DMS114 treated with DMSO at 0.1 percent for 48 hours (cell line): Measurements from ENCODE around the gene P2RY14.
A peak's percentile ranks its signal among the peaks of the same experiment; 100 is the strongest.

Experiments used
- DNase-seq: peaks from one replicate; lab custom pipeline; 2025; ENCODE audit not compliant: unreplicated experiment; lab: John Stamatoyannopoulos, UW

The P2RY14 gene

GRCh38 chr3:151278230-151278629 is at the start of gene P2RY14:
TSS of gene P2RY14 (minus strand) at chr3:151278542. CDS start at chr3:151214316, 64,226 bp downstream.
- no peak for DNase-seq

- peak; percentile 7 for DNase-seq
Observed at GRCh38 chr3:151327571-151328198, 49.3 kb upstream of the P2RY14 start.

- DNase-seq, result no peak
Observed at GRCh38 chr3:151322511-151322910, 44.2 kb upstream of the P2RY14 start.

GRCh38 chr3:151321526-151321925 is 43.2 kb upstream of the P2RY14 start:
- no peak for DNase-seq

GRCh38 chr3:151320131-151320530 is 41.8 kb upstream of the P2RY14 start:
- DNase-seq, result no peak

GRCh38 chr3:151319628-151320027 is 41.3 kb upstream of the P2RY14 start:
- DNase-seq, result no peak

- no peak for DNase-seq
Observed at GRCh38 chr3:151318991-151319390, 40.6 kb upstream of the P2RY14 start.

GRCh38 chr3:151318313-151318712 is 40.0 kb upstream of the P2RY14 start:
- DNase-seq, result no peak

GRCh38 chr3:151316267-151316991 is 38.1 kb upstream of the P2RY14 start, which contains the start of gene GPR87:
TSS of gene GPR87 (minus strand) at chr3:151316820. CDS start at chr3:151300100, 16,720 bp downstream.
- DNase-seq, result no peak

GRCh38 chr3:151315846-151316245 is 37.5 kb upstream of the P2RY14 start:
- no peak for DNase-seq

- no peak for DNase-seq
Observed at GRCh38 chr3:151315136-151315535, 36.8 kb upstream of the P2RY14 start.

GRCh38 chr3:151314593-151314992 is 36.3 kb upstream of the P2RY14 start:
- DNase-seq, result no peak

- no peak for DNase-seq
Observed at GRCh38 chr3:151314137-151314536, 35.8 kb upstream of the P2RY14 start.

- DNase-seq, result no peak
Observed at GRCh38 chr3:151312972-151313371, 34.6 kb upstream of the P2RY14 start.

GRCh38 chr3:151309566-151309965 is 31.2 kb upstream of the P2RY14 start:
- no peak for DNase-seq

- no peak for DNase-seq
Observed at GRCh38 chr3:151307583-151308488, 29.5 kb upstream of the P2RY14 start.

GRCh38 chr3:151307131-151307530 is 28.8 kb upstream of the P2RY14 start:
- DNase-seq, result no peak

GRCh38 chr3:151306168-151306810 is 27.9 kb upstream of the P2RY14 start:
- no peak for DNase-seq

- no peak for DNase-seq
Observed at GRCh38 chr3:151305775-151306151, 27.4 kb upstream of the P2RY14 start.

- no peak for DNase-seq
Observed at GRCh38 chr3:151305060-151305774, 26.9 kb upstream of the P2RY14 start.
